ENCODE data around the gene TXNRD1.

TXNRD1 gene

DNA sequence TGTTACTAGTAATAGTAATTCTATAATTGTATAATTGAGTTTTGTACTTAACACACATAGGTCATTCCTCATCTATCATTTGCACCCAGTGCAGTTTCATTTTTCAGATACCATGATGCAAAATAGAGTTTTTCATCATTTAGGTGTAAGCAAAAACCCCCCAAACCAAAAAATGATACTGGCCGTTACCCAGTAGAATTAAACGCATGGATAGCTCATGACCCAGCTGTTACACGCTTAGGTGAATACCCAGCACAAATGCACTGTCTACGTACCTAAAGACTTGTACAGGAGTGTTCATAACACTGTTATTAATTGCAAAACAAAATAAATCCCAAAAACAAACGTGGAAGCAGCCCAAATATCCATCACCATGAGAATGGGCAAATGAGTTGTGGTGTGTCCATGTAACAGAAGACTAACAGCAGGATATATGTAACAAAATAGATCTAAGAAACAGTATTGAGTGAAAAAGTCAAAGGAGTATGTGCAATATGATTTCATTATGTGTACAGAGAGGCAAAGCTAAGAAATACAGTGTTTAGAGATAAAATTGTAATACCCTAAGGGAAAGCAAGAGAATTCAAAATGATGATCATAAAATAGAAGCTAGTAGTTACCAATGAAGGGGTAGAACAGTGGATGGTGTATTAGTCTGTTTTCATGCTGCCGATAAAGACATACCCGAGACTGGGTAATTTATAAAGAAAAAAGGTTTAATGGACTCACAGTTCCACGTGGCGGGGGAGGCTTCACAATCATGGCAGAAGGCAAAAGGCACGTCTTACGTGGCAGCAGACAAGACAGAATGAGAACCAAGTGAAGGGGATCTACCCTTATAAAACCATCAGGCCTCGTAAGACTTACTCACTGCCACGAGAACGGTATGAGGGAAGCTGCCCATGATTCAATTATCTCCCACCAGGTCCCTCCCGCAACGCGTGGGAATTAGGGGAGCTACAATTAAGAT, 137.7 kb downstream of the TXNRD1 start:
- no peak for FAIRE-seq

DNA sequence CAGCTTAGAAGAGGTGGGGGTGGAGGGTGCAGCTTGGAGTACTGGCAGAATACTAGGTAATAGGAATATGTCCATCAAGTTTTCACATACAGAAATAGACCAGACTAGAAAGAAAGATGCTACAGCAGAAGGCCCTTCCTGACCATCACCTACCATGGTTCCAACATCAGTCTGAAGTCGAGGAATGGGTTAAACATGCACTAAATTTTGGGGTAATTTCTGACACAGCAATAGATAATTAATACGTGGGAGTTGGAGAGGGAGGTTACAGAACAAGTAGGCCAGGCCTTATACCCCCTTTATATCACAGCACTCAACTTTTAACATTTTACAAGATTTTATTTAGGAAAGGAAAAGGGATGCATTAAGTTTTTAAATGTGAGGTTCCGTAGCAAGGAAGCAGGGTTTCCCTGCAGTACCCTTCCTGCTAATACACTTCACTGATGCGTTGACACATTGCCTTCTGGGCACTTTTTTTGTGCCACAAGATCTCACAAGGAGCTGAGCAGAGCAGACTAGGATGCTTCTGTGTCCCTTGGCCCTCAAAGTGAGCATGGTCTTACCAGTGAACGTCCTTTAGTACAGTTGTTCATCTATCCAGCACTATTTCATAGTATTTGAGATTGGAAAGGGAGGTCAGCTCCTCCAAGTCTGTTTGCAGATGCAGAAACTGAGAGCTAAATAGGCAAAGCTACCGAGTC, 138.7 kb downstream of the TXNRD1 start:
- FAIRE-seq = no peak

DNA sequence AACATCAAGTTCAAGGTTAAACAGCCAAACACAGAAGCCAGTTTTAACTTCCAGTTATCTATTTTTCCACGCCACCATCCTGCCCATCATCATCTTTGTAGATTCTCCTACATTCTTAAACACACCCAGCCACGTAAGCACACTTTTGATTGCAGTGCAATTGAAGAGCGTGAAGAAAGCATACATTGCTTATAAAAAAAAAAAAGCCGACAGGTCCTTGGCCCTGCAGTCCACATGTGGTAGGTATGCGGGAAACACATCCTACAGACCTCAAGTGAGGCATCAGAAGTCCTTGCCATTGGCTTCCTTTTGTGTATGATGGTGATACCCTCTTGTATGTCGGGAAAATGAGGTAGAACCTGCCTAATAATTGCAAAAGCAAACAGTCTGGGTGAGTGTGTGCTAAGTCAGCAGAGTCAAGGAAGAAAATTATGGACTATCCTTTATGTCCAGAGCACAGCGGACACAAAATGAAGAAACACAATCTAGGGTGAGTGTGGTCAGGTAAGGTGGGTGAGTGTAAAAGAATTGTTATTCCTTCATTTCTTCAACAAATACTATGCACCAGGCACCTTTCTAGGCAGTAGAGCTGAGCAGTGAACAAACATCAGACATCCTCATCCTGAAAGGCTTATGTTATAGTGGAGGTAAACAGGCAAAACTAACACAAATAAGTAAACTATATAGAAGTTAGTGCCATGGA, 139.4 kb downstream of the TXNRD1 start:
- FAIRE-seq = no peak

DNA sequence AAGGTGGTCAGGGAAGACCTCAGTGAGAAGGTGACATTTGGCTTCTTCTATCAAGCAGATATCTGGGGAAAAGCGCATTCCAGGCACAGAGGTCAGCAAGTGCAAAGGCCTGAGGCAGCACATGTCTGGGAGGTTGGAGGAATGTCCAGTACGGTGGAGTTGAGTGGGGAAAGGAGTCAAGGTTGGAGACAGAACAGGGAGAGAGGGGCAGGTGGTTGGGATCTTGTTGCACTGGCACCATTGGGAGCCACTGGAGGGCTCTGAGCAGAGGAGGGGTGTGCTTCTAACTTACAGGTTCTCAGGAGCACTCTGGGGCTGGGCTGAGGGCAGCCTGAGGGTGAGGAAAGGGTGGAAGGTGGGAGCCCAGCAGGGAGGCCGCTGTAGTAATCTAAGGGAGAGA, 140.1 kb downstream of the TXNRD1 start:
- FAIRE-seq = no peak

DNA sequence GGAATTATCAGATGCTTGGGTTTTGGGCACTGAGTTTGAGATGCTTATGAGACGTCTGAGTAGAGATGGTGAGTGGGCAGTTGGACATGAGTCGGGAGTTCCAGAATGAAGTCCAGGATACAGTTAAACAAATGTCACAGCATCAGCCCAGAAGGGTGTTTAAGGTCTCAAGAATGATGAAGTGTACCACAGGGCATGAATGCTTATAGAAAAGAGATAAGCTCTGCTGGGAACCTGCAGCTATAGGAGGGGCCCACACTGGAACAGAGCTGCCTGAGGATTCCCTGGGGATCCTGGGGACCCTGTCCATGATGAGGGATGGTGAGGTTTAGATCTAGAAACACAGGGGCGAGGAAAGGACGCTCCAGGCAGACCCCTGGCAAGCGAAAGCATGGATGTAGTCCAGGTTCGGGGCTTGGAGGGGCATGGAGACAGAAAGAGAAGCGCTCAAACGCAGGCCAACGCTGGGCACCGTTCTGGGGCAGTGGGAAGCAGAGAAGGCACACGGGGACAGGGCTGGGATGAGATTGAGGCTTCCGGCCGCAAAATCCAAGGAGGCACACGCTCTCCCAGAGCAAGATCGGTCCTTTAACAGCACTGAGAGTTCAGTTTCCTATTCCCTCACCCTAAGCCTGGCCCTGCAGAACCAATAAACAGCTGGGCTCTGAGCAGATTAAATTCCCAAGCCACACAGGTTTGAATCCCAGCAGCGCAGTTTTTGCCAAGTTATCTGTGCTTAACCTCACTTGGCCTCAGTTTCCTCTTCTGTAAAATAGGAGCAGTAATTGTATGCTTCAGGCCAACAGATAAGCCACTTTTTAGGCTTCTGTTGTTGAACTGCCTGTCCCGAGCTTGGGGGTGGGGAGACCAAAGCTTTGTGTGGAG, 140.9 kb downstream of the TXNRD1 start:
- FAIRE-seq = no peak

DNA sequence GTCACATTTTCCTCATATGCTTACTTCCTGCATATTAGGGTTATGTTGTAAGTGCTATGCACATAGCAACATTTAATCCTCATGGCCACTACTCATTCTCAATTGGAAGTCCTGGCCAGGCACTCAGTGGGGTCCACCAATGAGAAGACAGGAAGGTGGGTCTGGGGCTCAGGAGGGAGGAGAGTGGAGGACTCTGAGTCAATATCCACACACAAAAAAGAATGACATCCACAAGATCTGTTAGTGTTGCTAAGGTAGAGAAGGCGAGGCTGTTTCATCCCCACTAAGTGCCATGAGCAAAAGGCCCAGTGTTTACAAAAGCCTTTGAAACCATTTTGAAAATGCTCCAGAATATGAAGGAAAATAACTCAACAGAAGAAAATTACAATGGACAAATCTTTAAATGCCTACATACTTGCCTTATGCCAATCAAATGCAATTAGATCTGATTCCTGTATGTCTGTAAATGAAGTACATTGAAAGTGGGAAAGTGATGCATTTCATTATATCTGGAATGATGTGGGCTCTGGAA, 141.9 kb downstream of the TXNRD1 start:
- no peak for FAIRE-seq

DNA sequence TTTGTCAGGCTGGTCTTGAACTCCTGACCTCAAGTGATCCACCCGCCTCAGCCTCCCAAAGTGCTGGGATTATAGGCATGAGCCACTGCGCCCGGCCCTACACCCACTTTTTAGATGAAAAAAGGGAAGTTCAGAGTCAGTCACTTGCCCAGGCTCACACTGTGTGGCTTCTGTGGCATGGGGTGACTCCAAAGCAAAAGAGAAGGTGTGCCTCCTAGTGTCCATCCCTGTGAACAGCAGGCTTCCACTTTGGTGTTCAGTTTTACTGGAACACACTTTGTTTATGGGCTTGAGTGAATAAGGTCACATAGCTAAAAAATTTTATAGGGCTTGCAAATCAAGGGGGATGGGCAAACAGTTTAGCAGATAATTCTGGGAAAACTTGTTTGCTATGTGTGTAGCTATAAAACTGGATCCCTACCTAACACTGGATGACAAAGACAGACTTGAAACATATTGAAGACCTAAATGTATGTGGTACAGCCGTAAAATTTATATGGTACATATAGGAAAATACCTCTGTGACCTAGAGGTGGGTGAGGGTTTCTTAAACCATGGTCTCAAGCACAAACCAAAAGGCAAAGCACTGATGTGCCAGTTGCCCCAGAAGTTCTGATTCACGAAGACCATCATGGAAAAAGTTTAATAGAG, 142.9 kb downstream of the TXNRD1 start:
- FAIRE-seq = no peak

DNA sequence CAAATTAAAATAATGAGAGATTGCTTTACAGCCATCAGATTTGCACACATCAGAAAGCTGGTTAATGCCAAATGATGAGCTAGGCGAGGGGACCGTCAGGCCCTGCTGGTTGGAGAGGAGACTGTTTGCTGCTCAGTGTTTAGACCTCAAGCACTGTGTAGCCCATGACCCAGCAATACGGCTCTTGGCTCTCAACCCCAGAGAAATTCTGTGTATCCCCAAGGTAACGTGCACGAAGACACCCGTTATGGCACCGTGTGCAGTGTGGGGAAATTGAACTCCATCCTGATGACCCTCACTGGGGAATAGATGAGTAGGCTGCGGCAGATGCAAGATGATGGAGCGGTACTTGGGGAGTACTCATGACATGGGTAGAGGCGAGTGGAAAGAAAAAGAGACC, 143.6 kb downstream of the TXNRD1 start:
- FAIRE-seq = no peak

DNA sequence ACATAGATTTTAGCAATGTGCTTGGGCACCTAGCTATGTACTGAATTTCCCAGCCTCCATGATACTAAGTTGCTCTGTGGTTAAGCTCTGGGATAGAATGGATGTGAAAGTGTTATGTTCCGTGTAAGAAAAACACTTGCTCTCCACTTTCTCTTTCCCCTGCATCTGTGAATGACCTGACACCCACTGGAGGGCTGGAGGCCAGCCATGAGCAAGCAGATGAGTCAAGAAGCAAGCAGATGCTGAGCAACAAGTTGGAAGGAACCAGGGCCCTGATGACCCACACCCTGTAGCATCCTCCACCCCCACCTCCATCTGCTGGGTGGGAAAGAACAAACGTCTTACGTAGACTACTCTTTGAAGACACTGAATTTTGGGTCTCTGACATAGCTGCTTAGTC, 144.6 kb downstream of the TXNRD1 start:
- FAIRE-seq = no peak

DNA sequence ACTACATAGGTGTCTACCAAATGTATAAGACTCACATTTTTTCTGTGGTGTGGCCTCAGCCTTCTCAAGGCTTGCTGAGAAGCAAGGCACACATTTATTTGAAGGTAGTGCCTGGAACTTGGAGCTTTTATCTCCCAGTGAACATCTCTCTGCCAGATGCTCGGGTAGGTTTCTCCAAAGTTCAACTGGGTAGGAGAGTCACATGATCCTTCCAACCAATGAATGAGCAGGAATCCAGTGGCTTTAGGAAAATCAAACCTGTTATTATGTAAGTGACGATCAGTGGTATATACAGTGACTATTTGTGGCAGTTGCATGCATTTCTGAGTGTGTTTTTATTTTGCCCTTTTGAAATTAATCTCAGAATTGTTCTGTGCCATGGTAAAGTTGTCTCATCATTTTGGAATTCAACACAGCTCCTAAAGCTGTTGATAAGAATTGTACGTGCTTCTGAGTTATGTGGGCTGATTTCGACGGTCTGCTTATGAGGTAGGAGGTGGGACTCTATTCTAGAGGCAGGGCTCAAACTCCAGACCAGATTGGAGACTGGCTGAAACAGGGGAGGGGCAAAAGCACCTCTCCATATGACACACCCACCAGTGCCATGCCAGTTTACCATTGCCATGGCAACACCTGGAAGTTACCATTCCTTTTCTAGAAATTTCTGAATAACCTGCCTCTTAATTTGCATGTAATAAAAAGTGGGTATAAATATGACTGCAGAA, 145.6 kb downstream of the TXNRD1 start:
- no peak for FAIRE-seq

DNA sequence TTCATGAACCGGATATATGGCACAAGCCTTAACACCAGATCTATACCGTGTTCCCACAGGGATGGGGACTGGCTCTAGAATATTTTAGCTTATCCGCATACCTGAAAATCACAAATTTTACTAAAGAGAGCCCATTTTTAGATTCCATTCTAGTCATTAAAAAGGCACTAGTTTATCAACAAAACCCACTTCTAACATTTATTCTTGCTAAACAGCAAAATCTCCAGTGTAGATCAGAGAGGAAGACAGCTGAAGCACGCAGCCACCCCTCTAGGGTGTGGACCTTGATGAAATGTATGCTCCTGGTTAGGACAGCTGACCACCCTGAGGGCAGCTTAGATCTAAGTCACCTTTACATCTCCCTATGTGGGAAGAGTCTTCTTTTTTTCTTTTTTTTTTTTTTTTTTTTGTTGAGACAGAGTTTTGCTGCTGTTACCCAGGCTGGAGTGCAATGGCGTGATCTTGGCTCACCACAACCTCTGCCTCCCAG, 150.4 kb downstream of the TXNRD1 start:
- no peak for FAIRE-seq

DNA sequence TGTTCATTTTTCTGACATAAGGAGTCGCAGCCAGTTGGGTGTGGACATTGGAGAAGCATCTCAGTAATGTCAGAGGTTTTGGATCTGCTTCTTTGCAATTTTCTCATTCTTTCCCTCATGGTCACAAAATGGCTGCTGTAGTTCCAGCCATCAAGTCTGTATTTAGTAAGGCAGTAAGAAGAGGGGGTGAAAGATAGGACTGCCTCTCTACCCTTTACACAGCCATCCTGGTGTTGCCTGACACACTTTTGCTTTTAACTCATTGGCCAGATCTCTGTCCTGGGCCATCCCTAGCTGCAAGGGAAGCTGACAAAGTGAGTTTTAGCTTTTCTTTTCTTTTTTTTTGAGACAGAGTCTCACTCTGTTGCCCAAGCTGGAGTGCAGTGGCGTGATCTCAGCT, 154.1 kb downstream of the TXNRD1 start:
- no peak for FAIRE-seq

DNA sequence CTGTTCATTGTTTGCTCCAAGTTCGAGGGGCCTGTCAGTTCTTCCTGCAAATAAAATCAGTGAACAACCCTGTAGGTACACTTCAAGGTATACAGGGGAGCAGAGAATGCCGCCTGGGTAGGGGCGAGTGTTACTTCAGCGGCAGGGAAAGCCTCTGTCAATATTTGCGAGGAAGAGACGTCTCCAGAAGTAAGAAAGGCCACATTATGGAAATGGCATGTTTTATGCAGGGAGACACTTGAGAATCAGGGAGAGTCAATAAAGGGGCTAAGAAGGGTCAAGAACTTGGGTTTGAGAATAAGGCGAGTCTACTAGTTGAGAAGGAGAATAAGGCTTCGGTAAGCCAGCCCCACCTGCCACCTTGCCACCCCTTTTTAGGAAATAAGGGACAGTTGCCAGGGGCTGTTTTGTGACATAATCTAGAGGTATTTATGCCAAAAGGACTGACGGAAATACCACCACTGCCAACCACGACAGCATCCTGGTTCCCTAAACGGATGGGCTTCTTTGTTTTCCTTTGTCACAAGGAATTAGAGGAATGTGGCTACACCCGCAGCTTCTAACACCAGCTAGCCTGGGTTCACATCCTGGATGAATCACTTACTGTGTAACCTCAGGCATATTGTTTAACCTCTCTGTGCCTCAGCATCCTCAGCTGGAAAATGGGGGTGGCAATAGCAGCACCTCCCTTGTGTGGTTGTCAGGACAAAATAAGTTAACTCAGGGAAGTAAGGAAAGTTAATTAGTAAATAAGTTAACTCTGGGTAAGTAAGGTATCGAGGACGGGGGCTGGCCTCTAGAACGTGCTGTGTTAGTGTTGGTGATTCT, 155.7 kb downstream of the TXNRD1 start:
- FAIRE-seq = no peak

DNA sequence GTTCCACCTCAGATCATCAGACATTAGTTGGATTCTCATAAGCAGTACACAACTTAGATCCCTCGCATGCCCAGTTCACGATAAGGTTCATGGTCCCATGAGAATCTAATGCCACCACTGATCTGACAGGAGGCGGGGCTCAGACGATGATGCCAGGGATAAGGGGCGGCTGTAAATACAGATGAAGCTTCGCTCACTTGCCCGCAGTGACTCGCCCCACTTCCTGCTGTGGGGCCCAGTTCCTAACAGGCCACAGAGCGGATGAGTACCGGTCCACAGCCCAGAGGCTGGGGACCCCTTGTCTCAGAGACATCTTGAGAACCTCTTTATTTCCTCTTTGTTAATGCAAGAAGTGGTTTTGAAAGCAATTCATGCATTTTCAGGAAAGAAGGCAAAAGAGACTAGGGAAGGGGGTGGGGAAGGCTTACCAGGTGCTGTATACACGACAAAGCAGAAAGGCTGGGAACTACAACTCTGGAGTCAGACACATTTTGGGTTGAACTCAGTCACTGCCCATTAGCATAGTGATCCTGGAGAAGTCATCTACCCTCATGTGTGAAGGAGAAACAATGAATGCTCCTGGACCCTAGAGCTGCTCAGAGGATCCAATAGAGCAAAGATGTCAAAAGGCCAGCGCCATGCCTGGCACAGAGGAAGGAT, 156.6 kb downstream of the TXNRD1 start:
- no peak for FAIRE-seq

DNA sequence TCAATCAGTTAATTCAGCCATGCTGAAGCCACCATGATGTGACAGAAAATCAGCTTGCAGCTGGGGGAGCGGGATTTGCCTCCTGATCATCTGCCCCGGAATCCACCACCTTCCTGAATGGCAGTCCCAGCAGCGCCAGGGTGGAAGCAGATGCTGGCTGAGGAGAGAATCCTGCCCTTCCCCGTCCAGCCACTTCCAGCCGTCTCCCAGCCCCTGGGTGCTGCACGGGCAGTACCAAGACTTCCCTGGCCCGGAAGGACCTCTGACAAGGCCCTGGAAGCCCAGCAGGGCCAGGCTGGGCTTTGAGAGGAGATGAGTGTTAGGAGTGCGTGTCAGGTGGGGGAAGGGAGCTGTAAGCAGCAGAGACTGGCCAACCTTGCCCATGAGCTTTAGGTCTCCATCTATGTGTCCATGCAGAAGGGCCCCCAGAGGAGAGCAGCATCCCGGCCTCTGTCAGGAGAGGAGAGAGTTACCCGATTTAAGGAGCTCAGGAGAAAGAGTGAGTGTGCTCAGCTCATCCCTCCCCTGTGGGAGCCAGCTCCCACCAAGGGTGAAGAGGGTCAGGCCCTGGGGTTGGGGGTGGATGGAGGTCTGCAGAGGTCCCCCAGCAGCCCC, 157.2 kb downstream of the TXNRD1 start:
- no peak for FAIRE-seq

DNA sequence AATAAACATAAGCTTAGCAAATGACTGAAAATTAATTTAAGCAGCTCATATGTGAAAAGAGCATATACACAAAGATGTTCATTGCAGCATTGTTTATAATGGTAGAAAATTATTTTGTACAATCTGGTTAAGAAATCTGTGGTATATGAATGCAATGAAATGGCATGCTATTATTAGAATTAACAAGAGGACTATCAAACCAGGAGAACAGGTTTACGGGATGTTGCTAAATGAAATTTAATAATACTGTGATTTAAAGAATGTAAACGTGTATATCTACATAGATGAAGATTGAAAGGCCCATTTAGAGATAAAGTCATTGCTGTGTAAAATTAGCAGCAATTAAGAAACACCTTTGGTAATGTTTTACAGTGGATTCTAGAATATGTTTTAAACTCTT, 158.5 kb downstream of the TXNRD1 start:
- FAIRE-seq = no peak

DNA sequence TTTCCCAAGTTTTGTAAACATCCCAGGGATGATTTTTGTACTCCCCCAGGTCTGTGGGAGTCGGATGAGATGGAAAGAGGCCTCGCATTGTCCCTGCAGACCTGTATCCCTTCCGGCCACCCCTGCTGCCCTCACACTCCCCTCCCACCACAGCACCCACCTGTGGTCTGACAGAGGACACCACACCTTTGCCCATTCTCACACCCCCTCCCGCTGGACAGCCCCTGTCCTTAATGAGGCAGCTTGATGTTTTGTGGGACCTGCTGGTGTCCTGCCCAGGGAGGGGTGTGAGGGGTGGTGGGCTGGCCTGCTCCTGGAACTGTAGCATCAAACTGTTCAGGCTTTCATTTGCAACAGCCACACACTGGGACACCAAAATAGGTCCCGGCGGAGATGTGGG, 159.2 kb downstream of the TXNRD1 start:
- FAIRE-seq = no peak

DNA sequence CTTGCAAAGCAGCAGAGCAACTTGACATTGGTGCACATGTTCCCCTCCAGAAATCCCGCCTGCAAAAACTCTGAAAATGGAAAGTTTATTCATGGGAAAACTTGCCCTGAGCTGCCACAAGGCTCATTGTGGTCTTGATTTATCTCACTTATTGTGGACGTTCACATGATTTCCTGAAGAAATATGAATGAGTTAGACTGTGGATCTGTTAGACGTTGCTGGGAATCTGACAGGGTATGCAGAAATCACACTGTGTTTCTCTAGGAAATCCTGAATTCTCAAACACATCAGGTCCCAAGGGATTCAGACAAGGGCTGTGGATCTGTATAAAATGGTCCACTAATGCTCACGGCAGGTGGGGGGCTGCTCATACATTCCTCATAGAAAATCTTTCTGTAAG, 160.2 kb downstream of the TXNRD1 start:
- FAIRE-seq = no peak
